ENCODE results near the gene CACNA1A.

CACNA1A gene

GRCh38 chr19:13164343-13165161 lies 341.7 kb downstream of the CACNA1A start:
- peak; percentile 31 for DNase-seq (ENCODE audit: low read depth)

GRCh38 chr19:13163609-13164342 lies 342.5 kb downstream of the CACNA1A start:
- TF ChIP-seq CTCF (IDR thresholded peaks at IDR 0.05; ENCODE audit: insufficient read depth, low read depth, low read length, missing control alignments), result no peak
- peak; percentile 48 for DNase-seq (ENCODE audit: low read depth)
- H3K4me3 ChIP-seq (ENCODE audit: low read depth, low read length), result no peak overlapping the region; the same call in 1 of the 2 replicates

More at GRCh38 chr19:13164343-13165161, 341.7 kb downstream of the CACNA1A start:
- TF ChIP-seq CTCF (IDR thresholded peaks at IDR 0.05; ENCODE audit: insufficient read depth, low read depth, low read length, missing control alignments), result no peak
- H3K4me3 ChIP-seq (ENCODE audit: low read depth, low read length), result no peak overlapping the region; the same call in 1 of the 2 replicates

GRCh38 chr19:13162724-13163608 lies 343.3 kb downstream of the CACNA1A start:
- peak overlapping the region; percentile 68 for H3K4me3 ChIP-seq (ENCODE audit: low read depth, low read length)
- TF ChIP-seq CTCF (IDR thresholded peaks at IDR 0.05; ENCODE audit: insufficient read depth, low read depth, low read length, missing control alignments), result no peak
- peak; percentile 94 for DNase-seq (ENCODE audit: low read depth)

GRCh38 chr19:13160557-13160956 lies 345.7 kb downstream of the CACNA1A start:
- DNase-seq (ENCODE audit: low read depth), result no peak
- H3K4me3 ChIP-seq (ENCODE audit: low read depth, low read length), result no peak overlapping the region
- TF ChIP-seq CTCF (IDR thresholded peaks at IDR 0.05; ENCODE audit: insufficient read depth, low read depth, low read length, missing control alignments), result no peak

GRCh38 chr19:13159713-13160112 lies 346.6 kb downstream of the CACNA1A start:
- no peak for DNase-seq (ENCODE audit: low read depth)
- TF ChIP-seq CTCF (IDR thresholded peaks at IDR 0.05; ENCODE audit: insufficient read depth, low read depth, low read length, missing control alignments), result no peak

More at GRCh38 chr19:13159713-13160112, 346.6 kb downstream of the CACNA1A start:
- H3K4me3 ChIP-seq (ENCODE audit: low read depth, low read length), result no peak overlapping the region

Data from GM12865 (cell line).